SK-N-SH treated with all-trans-retinoic acid at 6 μM for 48 hours (cell line): ENCODE results near the gene TFAM.

Source experiments
- ATAC-seq: fragments of 200-7000 bp; cut with Tn5 transposase; 3 replicates; pipeline ENCODE4 v1.9.1; 2020; ENCODE audit warnings: mild to moderate bottlenecking, moderate library complexity
- ARNTL ChIP-seq: fragments of 450-650 bp; formaldehyde crosslinking; IDR thresholded peaks from 2 replicates; pipeline ENCODE4 v1.5.0; 2020; ENCODE audit warnings: low read depth, mild to moderate bottlenecking, moderate library complexity, borderline replicate concordance
- BACH2 ChIP-seq: fragments of 250-450 bp; sonication (Bioruptor Pico); IDR thresholded peaks from 2 replicates; pipeline ENCODE4 v1.9.0; 2021; ENCODE audit warnings: mild to moderate bottlenecking, borderline replicate concordance
- CSDC2 ChIP-seq: fragments of 250-450 bp; sonication (Bioruptor Pico); IDR thresholded peaks from 2 replicates; pipeline ENCODE4 v1.5.0; 2020; ENCODE audit warnings: mild to moderate bottlenecking, moderate library complexity
- ESRRG ChIP-seq: fragments of 250-450 bp; sonication (Bioruptor Pico); IDR thresholded peaks from 2 replicates; pipeline ENCODE4 v1.6.1; 2021; ENCODE audit warnings: mild to moderate bottlenecking
- GLIS3 ChIP-seq: fragments of 250-450 bp; sonication (Bioruptor Pico); IDR thresholded peaks from 2 replicates; pipeline ENCODE4 v1.5.0; 2020; ENCODE audit warnings: mild to moderate bottlenecking, moderate library complexity
- ISL1 ChIP-seq: fragments of 250-450 bp; sonication (Bioruptor Pico); IDR thresholded peaks from 2 replicates; pipeline ENCODE4 v2.1.2; 2022; ENCODE audit warnings: mild to moderate bottlenecking, moderate library complexity
- OSR1 ChIP-seq: fragments of 250-450 bp; sonication (Bioruptor Pico); IDR thresholded peaks from 2 replicates; pipeline ENCODE4 v1.8.0; 2022; ENCODE audit warnings: moderate library complexity, mild to moderate bottlenecking, inconsistent platforms
- RARB ChIP-seq: fragments of 250-450 bp; sonication (Bioruptor Pico); IDR thresholded peaks from 2 replicates; pipeline ENCODE4 v1.8.0; 2021; ENCODE audit warnings: mild to moderate bottlenecking, moderate library complexity
- TCF4 ChIP-seq: fragments of 250-450 bp; sonication (Bioruptor Pico); IDR thresholded peaks from 2 replicates; pipeline ENCODE4 v1.8.0; 2021; ENCODE audit warnings: mild to moderate bottlenecking, moderate library complexity, borderline replicate concordance
- TOX ChIP-seq: fragments of 250-450 bp; sonication (Bioruptor Pico); IDR thresholded peaks from 2 replicates; pipeline ENCODE4 v1.8.0; 2021; ENCODE audit warnings: mild to moderate bottlenecking, moderate library complexity, borderline replicate concordance
- ZC3H10 ChIP-seq: fragments of 250-450 bp; sonication (Bioruptor Pico); IDR thresholded peaks from 2 replicates; pipeline ENCODE4 v1.5.1; 2021; ENCODE audit warnings: mild to moderate bottlenecking, moderate library complexity
- ZFP3 ChIP-seq: fragments of 250-450 bp; sonication (Bioruptor Pico); IDR thresholded peaks from 2 replicates; pipeline ENCODE4 v1.5.0; 2020; ENCODE audit warnings: mild to moderate bottlenecking, moderate library complexity
- ZFP30 ChIP-seq: fragments of 450-650 bp; formaldehyde crosslinking; IDR thresholded peaks from 2 replicates; pipeline ENCODE4 v1.5.0; 2022; ENCODE audit warnings: mild to moderate bottlenecking, moderate library complexity
- ZNF565 ChIP-seq: fragments of 450-650 bp; formaldehyde crosslinking; conservative IDR thresholded peaks from 2 replicates; pipeline ENCODE4 v1.5.0; 2020; ENCODE audit warnings: low read depth, mild to moderate bottlenecking, moderate library complexity
- ZNF70 ChIP-seq: fragments of 450-650 bp; formaldehyde crosslinking; IDR thresholded peaks from 2 replicates; pipeline ENCODE4 v1.5.0; 2020; ENCODE audit warnings: mild to moderate bottlenecking, moderate library complexity
- ZNF8 ChIP-seq: fragments of 450-650 bp; formaldehyde crosslinking; IDR thresholded peaks from 2 replicates; pipeline ENCODE4 v1.5.0; 2020; ENCODE audit warnings: mild to moderate bottlenecking, moderate library complexity
- TF ChIP-seq, protein P1 (sequence below): fragments of 250-450 bp; sonication (Bioruptor Pico); IDR thresholded peaks from 2 replicates; pipeline ENCODE4 v1.5.0; 2020; ENCODE audit warnings: mild to moderate bottlenecking, moderate library complexity
- TF ChIP-seq, protein P2 (sequence below): fragments of 250-450 bp; sonication (Bioruptor Pico); IDR thresholded peaks from 2 replicates; pipeline ENCODE4 v1.5.1; 2021; ENCODE audit warnings: mild to moderate bottlenecking, moderate library complexity
- TF ChIP-seq, protein P3 (sequence below): fragments of 250-450 bp; sonication (Bioruptor Pico); IDR thresholded peaks from 2 replicates; pipeline ENCODE4 v1.8.0; 2020; ENCODE audit warnings: mild to moderate bottlenecking, moderate library complexity, borderline replicate concordance

The TFAM gene

DNA sequence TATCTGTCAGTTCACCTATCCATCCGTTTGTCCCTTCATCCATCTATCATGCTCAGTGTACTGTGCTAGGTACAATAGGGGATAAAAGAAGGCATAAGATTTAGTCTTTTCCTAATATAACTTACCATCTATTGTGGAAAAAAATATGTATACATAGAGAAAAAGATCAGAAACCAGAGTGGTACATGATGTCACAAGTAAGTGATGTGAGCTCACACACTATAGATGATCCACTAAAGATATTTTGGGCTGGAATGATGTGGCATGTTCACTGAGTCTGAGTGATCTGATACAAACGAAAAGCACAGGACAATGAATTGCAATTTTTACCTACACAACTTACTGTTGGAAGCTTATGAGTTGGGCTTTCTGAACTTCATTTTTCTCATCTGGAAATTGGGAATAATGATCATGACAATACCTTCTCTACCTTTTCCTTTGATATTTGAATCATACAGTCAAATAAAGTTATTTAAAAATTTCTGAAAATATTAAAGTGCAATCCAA lies 2.7 kb upstream of the TFAM start (continued):
- TF ChIP-seq, protein P1, sequence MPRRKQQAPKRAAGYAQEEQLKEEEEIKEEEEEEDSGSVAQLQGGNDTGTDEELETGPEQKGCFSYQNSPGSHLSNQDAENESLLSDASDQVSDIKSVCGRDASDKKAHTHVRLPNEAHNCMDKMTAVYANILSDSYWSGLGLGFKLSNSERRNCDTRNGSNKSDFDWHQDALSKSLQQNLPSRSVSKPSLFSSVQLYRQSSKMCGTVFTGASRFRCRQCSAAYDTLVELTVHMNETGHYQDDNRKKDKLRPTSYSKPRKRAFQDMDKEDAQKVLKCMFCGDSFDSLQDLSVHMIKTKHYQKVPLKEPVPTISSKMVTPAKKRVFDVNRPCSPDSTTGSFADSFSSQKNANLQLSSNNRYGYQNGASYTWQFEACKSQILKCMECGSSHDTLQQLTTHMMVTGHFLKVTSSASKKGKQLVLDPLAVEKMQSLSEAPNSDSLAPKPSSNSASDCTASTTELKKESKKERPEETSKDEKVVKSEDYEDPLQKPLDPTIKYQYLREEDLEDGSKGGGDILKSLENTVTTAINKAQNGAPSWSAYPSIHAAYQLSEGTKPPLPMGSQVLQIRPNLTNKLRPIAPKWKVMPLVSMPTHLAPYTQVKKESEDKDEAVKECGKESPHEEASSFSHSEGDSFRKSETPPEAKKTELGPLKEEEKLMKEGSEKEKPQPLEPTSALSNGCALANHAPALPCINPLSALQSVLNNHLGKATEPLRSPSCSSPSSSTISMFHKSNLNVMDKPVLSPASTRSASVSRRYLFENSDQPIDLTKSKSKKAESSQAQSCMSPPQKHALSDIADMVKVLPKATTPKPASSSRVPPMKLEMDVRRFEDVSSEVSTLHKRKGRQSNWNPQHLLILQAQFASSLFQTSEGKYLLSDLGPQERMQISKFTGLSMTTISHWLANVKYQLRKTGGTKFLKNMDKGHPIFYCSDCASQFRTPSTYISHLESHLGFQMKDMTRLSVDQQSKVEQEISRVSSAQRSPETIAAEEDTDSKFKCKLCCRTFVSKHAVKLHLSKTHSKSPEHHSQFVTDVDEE: no peak
- TF ChIP-seq ESRRG (no peak), ZC3H10 (CRISPR knock-in tag) (no peak)

DNA sequence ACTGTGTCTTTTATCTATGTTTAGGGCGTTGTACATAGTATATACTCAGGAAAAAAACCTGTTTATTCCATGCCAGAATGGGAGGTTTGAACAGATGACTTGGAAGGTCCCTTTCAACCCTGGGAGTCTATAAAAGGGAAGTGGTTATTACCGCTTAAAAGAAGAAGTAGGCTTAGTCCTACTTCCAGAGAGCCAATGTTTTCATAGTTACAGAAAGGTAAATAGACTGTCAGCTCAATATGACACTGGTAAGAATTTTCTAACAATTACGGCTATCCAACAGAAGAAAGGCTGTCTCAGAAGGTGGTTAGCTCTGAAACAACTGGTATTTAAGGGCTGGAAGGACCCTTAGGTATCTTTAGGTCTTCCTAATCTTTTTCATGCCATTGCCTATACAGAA lies 1.1 kb upstream of the TFAM start:
- no peak for ATAC-seq

DNA sequence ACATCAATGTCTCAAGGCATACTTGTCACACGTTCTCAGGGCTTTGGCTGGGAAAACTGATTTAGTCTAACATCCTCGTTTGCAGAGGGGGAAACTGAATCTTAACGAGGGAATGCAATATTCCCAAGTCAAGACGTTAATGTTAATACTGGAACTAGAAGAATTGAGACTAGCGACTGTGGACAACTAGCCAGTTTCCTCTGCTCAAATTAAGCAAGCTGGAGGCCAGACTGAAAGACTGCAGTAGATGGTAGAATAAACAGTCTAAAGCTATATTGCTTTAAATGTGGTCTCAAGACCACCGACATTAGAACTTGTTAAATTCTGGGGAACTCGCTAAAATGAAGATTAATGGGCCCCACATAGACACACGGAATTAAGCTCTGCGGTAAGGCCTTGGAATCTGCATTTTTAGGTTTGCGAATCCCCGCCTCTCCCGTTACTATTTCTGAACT lies 639 bp upstream of the TFAM start:
- TF ChIP-seq ARNTL (no peak), GLIS3 (CRISPR knock-in tag) (no peak), BACH2 (CRISPR knock-in tag) (no peak), ZNF8 (no peak), TOX (no peak), TCF4 (CRISPR knock-in tag) (no peak), ZNF565 (no peak), ZC3H10 (CRISPR knock-in tag) (no peak), RARB (CRISPR knock-in tag) (no peak), ZFP30 (CRISPR knock-in tag) (no peak), ZNF70 (CRISPR knock-in tag) (no peak)
- TF ChIP-seq, protein P2, sequence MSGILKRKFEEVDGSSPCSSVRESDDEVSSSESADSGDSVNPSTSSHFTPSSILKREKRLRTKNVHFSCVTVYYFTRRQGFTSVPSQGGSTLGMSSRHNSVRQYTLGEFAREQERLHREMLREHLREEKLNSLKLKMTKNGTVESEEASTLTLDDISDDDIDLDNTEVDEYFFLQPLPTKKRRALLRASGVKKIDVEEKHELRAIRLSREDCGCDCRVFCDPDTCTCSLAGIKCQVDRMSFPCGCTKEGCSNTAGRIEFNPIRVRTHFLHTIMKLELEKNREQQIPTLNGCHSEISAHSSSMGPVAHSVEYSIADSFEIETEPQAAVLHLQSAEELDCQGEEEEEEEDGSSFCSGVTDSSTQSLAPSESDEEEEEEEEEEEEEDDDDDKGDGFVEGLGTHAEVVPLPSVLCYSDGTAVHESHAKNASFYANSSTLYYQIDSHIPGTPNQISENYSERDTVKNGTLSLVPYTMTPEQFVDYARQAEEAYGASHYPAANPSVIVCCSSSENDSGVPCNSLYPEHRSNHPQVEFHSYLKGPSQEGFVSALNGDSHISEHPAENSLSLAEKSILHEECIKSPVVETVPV: no peak
- TF ChIP-seq, protein P3, sequence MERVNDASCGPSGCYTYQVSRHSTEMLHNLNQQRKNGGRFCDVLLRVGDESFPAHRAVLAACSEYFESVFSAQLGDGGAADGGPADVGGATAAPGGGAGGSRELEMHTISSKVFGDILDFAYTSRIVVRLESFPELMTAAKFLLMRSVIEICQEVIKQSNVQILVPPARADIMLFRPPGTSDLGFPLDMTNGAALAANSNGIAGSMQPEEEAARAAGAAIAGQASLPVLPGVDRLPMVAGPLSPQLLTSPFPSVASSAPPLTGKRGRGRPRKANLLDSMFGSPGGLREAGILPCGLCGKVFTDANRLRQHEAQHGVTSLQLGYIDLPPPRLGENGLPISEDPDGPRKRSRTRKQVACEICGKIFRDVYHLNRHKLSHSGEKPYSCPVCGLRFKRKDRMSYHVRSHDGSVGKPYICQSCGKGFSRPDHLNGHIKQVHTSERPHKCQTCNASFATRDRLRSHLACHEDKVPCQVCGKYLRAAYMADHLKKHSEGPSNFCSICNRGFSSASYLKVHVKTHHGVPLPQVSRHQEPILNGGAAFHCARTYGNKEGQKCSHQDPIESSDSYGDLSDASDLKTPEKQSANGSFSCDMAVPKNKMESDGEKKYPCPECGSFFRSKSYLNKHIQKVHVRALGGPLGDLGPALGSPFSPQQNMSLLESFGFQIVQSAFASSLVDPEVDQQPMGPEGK (CRISPR knock-in tag): no peak
- ATAC-seq: peak; percentile 19

More for the DNA sequence above, 1.1 kb upstream of the TFAM start:
- TF ChIP-seq CSDC2 (CRISPR knock-in tag) (no peak), ZNF70 (CRISPR knock-in tag) (no peak), ZC3H10 (CRISPR knock-in tag) (no peak), BACH2 (CRISPR knock-in tag) (no peak), OSR1 (CRISPR knock-in tag) (no peak), TCF4 (CRISPR knock-in tag) (no peak), ZFP3 (CRISPR knock-in tag) (no peak)
- TF ChIP-seq, protein P2: no peak
- TF ChIP-seq, protein P3 (CRISPR knock-in tag): no peak

DNA sequence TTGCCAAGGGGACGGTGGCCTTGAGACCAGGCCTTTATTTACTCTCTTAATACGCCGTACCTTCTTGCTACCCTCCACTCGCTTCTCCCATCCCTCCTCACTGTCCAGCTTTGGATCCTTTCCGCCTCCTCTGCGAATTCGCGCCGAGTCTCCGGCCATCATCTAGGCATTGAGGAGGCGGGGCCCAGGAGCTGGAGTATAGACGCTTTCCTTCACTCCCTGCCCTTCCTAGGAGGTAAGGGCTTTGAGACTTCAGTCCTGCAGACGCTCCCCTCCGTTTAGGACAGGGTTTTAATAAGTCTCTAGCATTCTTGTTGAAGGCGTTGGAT lies 538 bp downstream of the TFAM start:
- ATAC-seq: peak; percentile 63
- TF ChIP-seq, protein P1: no peak
- TF ChIP-seq, protein P3 (CRISPR knock-in tag): no peak
- TF ChIP-seq ISL1 (CRISPR knock-in tag): no peak
- TF ChIP-seq, protein P2: no peak
